Nephron (organoid): ENCODE results near the gene ZNF574.

Experiments used
- H3K27ac Mint-ChIP-seq, 3 experiments: 2 replicates each; pipeline ENCODE4 v1.8.0; 2020; ENCODE audit warnings: mixed read lengths in 3 of 3, mild to moderate bottlenecking in 2 of 3, moderate library complexity in 1 of 3
- H3K27me3 Mint-ChIP-seq: 2 replicates; pipeline ENCODE4 v1.8.0; 2021; ENCODE audit warnings: low read depth, mild to moderate bottlenecking, moderate library complexity, mixed read lengths
- H3K36me3 Mint-ChIP-seq: 2 replicates; pipeline ENCODE4 v1.8.0; 2020; ENCODE audit warnings: low read depth, mixed read lengths
- H3K4me1 Mint-ChIP-seq: 2 replicates; pipeline ENCODE4 v1.8.0; 2020; ENCODE audit warnings: mixed read lengths
- H3K4me3 Mint-ChIP-seq, 3 experiments: 2 replicates each; pipeline ENCODE4 v1.8.0; 2020; ENCODE audit warnings: mild to moderate bottlenecking in 3 of 3, mixed read lengths in 3 of 3, moderate library complexity in 2 of 3
- H3K9me3 Mint-ChIP-seq: 2 replicates; pipeline ENCODE4 v1.8.0; 2020; ENCODE audit warnings: mixed read lengths
- TF ChIP-seq, protein P1 (sequence below), 3 experiments: fragments of 200-600 bp; sonication (generic); IDR thresholded peaks; one replicate each; pipeline ENCODE4 v1.5.0; 2021; ENCODE audit warnings: antibody characterized with exemption in 3 of 3; ENCODE audit not compliant: unreplicated experiment in 3 of 3

Gene ZNF574

DNA sequence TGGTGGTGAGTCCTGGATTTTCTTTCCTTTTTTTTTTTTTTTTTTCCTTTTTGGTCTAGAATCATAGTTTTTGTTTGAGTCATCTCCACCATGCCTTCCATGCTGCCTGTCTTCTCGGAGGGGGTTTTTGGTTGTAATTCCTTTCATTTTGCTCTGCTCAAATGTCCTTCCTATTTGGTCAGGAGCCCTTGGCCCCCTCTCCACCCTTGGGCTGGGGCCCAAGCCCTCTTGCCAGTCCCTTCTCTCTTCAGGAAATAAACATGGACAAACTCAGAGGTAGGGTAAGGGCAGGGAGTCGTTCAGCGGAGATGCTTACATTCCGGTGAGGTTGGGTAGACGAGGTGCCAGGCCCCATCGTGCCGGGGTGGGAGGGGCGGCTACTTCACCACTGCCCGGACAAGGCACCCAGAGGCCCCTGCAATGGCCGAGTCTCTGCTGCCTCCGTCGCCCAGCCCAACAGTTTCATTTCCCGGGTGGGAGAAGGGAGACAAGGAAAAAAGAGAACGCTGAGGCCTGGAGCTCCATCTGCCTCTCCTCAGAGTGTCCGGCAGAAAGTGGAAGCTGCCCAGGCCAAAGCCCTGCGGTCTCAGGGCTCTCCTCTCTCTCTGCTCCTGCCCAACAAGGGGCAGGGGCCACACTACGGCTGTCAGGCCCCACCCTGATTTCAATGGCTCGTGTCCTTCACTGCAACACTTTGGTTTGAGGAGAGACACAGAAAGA, 12.7 kb downstream of the ZNF574 start:
- Mint-ChIP-seq H3K4me1 (no peaks in the 10 kb centered on the region), H3K4me3 (no peak overlapping the region), H3K27ac (no peak overlapping the region), H3K36me3 (peaks cover 11% of the 10 kb centered on the region), H3K27me3 (no peaks in the 10 kb centered on the region), H3K9me3 (no peaks in the 10 kb centered on the region)
- TF ChIP-seq, protein P1, sequence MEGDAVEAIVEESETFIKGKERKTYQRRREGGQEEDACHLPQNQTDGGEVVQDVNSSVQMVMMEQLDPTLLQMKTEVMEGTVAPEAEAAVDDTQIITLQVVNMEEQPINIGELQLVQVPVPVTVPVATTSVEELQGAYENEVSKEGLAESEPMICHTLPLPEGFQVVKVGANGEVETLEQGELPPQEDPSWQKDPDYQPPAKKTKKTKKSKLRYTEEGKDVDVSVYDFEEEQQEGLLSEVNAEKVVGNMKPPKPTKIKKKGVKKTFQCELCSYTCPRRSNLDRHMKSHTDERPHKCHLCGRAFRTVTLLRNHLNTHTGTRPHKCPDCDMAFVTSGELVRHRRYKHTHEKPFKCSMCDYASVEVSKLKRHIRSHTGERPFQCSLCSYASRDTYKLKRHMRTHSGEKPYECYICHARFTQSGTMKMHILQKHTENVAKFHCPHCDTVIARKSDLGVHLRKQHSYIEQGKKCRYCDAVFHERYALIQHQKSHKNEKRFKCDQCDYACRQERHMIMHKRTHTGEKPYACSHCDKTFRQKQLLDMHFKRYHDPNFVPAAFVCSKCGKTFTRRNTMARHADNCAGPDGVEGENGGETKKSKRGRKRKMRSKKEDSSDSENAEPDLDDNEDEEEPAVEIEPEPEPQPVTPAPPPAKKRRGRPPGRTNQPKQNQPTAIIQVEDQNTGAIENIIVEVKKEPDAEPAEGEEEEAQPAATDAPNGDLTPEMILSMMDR (IDR thresholded peaks at IDR 0.05; ENCODE audit: unreplicated experiment in 3 of 3) = no peak

DNA sequence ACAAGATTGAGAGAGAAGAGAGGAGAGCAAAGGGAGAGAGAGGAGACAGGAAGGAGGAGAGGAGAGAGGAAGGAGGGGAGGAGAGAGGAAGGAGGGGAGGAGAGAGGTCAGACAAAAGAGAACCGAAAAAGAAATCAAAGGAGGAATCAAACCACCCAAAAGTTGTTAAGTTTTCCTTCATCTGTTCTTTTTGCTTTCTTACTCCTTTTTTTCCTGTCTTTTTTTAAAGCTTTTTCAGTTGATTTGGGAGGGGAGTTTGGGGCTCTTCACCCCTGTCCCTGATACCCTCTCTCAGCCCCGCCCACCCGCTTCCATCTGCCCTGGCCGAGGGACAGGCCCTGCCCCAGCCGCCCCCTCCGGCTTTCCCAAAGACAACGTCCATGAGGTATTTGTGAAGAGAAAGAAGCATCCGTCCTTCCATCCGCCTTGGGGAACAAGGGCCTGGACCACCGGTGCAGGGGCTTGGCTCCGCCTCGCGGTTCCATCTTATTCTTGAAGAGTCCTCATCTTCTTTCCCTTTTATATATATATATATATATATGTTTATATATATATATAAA, 13.3 kb downstream of the ZNF574 start:
- Mint-ChIP-seq H3K27ac (no peak overlapping the region), H3K9me3 (no peaks in the 10 kb centered on the region), H3K4me1 (no peaks in the 10 kb centered on the region), H3K4me3 (no peak overlapping the region), H3K27me3 (peaks cover 6% of the 10 kb centered on the region), H3K36me3 (peaks cover 5% of the 10 kb centered on the region)
- TF ChIP-seq, protein P1 (IDR thresholded peaks at IDR 0.05; ENCODE audit: unreplicated experiment in 3 of 3) = no peak

DNA sequence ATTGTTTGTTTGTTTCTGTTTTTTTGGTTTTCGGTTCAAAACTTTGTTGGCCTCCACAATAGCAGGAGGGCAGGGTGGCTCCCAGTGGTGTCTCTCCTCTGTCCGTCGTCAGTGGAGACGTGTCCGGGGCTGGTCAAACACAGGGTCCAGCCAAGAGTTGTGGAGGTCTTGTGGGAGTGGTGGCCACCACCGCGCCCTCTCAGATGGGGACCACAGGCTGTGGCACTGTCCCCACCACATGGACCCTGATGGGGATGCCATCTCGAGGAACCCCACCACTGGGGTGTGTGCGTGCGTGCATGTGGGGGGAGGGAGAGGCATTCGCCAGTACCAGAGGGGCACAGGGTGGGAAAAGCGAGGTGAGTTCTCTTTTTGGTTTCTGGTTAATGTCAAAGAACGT, 13.8 kb downstream of the ZNF574 start:
- Mint-ChIP-seq H3K27me3 (peaks cover 8% of the 10 kb centered on the region), H3K36me3 (peaks cover 5% of the 10 kb centered on the region), H3K4me1 (no peaks in the 10 kb centered on the region), H3K4me3 (no peak overlapping the region), H3K27ac (no peak overlapping the region), H3K9me3 (no peaks in the 10 kb centered on the region)
- TF ChIP-seq, protein P1 (IDR thresholded peaks at IDR 0.05; ENCODE audit: unreplicated experiment in 3 of 3) = no peak

DNA sequence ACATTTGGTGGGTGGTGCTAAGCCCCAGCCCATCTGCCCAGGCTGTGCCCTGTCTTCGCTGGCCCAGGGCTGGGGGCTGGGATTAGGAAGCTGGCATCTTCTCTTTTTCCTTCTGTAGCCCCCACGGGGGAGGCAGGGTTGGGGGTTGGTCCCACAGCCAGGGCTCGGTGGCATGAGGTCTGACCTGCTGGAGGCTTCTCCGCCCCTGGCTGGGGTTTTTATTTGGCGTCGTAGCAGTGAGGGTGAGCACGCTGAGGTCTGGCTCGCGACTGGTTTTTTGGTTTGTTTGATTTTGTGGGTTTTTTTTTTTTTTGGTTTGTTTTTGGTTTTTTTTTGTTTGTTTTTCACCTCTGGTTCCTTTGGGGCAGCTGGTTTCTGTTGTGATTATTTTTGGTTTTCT, 14.7 kb downstream of the ZNF574 start:
- TF ChIP-seq, protein P1 (IDR thresholded peaks at IDR 0.05; ENCODE audit: unreplicated experiment in 3 of 3) = no peak
- no peak overlapping the region for H3K27ac Mint-ChIP-seq
- no peaks in the 10 kb centered on the region for H3K36me3 Mint-ChIP-seq
- H3K9me3 Mint-ChIP-seq = no peaks in the 10 kb centered on the region
- H3K4me1 Mint-ChIP-seq = no peaks in the 10 kb centered on the region
- H3K4me3 Mint-ChIP-seq = no peak overlapping the region
- H3K27me3 Mint-ChIP-seq = peaks cover 11% of the 10 kb centered on the region

DNA sequence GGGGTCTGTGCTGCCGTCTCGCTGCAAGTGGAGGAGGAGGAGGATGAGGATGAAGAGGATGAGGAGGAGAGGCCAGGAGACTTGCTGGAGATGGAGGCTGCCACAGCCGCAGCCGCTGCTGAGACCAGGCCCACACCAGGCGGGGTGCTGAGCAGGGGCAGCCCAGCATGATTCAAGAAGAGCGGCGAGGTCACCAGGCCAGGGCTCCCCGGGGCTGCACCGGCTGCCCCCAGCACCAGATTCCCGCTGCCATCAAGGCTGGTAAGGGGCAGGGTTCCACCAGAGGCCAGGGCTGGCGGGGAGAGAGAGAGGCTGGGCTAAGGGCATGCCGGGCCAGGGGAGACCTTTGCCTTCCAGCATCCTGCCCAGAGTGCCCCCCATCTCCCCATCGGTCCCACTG, 15.3 kb downstream of the ZNF574 start:
- Mint-ChIP-seq H3K27me3 (peaks cover 17% of the 10 kb centered on the region), H3K4me1 (no peaks in the 10 kb centered on the region), H3K9me3 (no peaks in the 10 kb centered on the region), H3K4me3 (no peak overlapping the region), H3K27ac (no peak overlapping the region), H3K36me3 (no peaks in the 10 kb centered on the region)
- TF ChIP-seq, protein P1 (IDR thresholded peaks at IDR 0.05; ENCODE audit: unreplicated experiment in 3 of 3) = no peak

DNA sequence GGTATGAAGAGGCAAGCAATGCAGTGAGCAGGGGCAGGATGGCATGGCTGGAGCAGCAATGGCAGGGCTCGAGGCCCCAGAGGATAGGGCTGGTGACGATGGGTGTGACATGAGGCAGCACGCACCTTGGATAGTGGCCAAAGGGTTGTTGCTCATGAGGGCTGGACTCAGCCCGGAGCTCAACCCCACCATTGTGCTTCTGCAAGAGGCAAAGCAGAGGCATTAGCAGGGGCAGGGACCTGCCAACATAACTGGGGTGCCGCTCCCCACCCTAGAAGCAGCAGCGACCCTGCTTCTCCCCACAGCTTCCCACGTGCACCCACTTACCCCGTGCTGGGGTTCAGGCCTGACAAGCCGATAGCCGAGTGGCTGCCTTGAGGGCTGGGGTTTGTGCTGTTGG, 15.8 kb downstream of the ZNF574 start:
- no peaks in the 10 kb centered on the region for H3K36me3 Mint-ChIP-seq
- no peak overlapping the region for H3K4me3 Mint-ChIP-seq
- H3K27me3 Mint-ChIP-seq = peaks cover 21% of the 10 kb centered on the region
- no peak overlapping the region for H3K27ac Mint-ChIP-seq
- H3K9me3 Mint-ChIP-seq = no peaks in the 10 kb centered on the region
- H3K4me1 Mint-ChIP-seq = no peaks in the 10 kb centered on the region
- TF ChIP-seq, protein P1 (IDR thresholded peaks at IDR 0.05; ENCODE audit: unreplicated experiment in 3 of 3) = no peak
